ENCODE results near the gene TLX3. TPM values are rescaled to one million over a fixed set of nuclear protein-coding genes. Genes with fewer than 3 reads are reported as not detected.
A peak's percentile ranks its signal among the peaks of the same experiment; 100 is the strongest.

Gene TLX3
- total and polyA plus RNA-seq, 2 of the 4 experiments (the other 2 are of a cell fraction): not detected

DNA sequence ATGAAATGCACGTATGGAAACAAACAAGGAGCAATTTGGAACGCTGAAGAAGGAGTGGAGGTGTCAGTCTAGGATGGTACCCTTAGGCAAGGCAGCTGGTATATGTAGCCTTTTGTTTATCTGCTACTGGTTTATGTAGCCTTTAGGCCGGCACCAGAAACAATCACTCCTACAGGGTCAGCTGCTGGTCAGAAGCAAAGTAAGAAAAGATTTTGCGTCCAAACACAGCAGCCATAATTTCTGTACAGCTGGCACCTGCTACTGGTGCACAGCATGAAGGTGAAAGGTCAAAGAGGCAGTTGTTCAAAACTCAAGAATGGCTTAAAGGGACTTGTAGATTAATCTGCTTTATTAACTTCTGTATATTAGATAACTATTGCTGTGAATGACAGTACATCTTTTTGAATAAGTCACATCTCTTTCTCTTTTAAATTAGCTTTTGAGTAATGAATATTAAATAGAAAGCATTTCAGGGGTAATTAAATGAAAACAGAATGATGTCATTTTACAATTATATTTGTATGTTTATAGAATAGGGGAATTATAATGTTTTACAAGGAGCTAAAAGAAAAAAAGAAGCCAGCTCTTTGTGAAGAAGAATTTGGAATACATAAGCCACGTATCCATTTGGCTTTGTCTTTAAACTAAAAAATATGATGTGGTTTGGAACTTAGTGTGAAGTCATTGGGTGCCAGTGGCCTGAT lies 33.1 kb upstream of the TLX3 start:
- WGBS, 2 experiments (ENCODE audit: extremely low coverage in 2 of 2, insufficient read length in 1 of 2): 80% methylated on average over 1 of the region's 5 CpGs; no CpG with 5 or more reads in 1 of the 2 experiments
- Histone ChIP-seq H3K79me1 (ENCODE audit: low read depth in 1 of 2, low read length in 2 of 2) (no peaks in the 10 kb centered on the region), H4K5ac (ENCODE audit: low read depth, low read length) (no peak overlapping the region), H2AFZ (replicated peaks; ENCODE audit: low read length, poor library complexity) (no peak overlapping the region), H4K20me1 (ENCODE audit: insufficient read depth, low read length) (no peaks in the 10 kb centered on the region), H2BK120ac (ENCODE audit: low read depth, low read length) (peak overlapping the region; percentile 10; the same call in 1 of the 2 replicates), H4K8ac (ENCODE audit: low read depth in 2 of 2, low read length in 2 of 2) (0 out of 4 replicates have a peak overlapping the region, but pooled peaks of 1 of the 2 experiments have one; percentile 53), H3K4me2 (ENCODE audit: low read depth, low read length) (no peak overlapping the region), H3K23ac (ENCODE audit: low read depth, low read length) (no peak overlapping the region), H2BK5ac (ENCODE audit: low read depth, low read length, poor library complexity, severe bottlenecking) (no peak overlapping the region), H3K27me3 (ENCODE audit: control insufficient read depth, insufficient read depth, low read length) (no peaks in the 10 kb centered on the region), H2AK9ac (replicated peaks; ENCODE audit: low read depth, low read length, poor library complexity) (no peak overlapping the region), H3K4me3 (ENCODE audit: insufficient read depth, low read depth, low read length) (no peak overlapping the region), H3K56ac (ENCODE audit: extremely low read depth, insufficient read depth, low read length) (no peak overlapping the region), H3K27ac (ENCODE audit: insufficient read depth, low read length) (no peak overlapping the region), H3K14ac (replicated peaks; ENCODE audit: low read depth, low read length) (no peak overlapping the region), H3K4me1 (ENCODE audit: control insufficient read depth, insufficient read depth, low read length) (peaks cover 12% of the 10 kb centered on the region), H2BK20ac (ENCODE audit: low read depth, low read length) (no peak overlapping the region), H3K9me1 (ENCODE audit: insufficient read depth, low read length) (no peaks in the 10 kb centered on the region), H3K4ac (ENCODE audit: low read depth, low read length) (peak overlapping the region; percentile 13; the same call in 1 of the 2 replicates), H3K18ac (ENCODE audit: low read depth, low read length) (no peak overlapping the region; the same call in 1 of the 2 replicates), H3K36me3 (ENCODE audit: control insufficient read depth, insufficient read depth, low read length) (no peaks in the 10 kb centered on the region), H3K9ac (ENCODE audit: low read depth, low read length) (no peak overlapping the region), H2BK15ac (ENCODE audit: low read depth, low read length) (no peak overlapping the region), H3K9me3 (ENCODE audit: control insufficient read depth, insufficient read depth, low read length) (no peaks in the 10 kb centered on the region), H4K91ac (ENCODE audit: insufficient read depth, low read depth, low read length) (no peak overlapping the region), H2AK5ac (ENCODE audit: low read depth, low read length) (no peak overlapping the region; the same call in 1 of the 2 replicates)
- CTCF ChIA-PET: interaction anchor here (0.7 kb wide), 1 partner anchor 11 kb away, joined by 3 read pairs; no protein-coding TSS in a partner anchor
- ATAC-seq (ENCODE audit: low read depth) (no peak), DNase-seq (no peak)
- TF ChIP-seq, protein P1, sequence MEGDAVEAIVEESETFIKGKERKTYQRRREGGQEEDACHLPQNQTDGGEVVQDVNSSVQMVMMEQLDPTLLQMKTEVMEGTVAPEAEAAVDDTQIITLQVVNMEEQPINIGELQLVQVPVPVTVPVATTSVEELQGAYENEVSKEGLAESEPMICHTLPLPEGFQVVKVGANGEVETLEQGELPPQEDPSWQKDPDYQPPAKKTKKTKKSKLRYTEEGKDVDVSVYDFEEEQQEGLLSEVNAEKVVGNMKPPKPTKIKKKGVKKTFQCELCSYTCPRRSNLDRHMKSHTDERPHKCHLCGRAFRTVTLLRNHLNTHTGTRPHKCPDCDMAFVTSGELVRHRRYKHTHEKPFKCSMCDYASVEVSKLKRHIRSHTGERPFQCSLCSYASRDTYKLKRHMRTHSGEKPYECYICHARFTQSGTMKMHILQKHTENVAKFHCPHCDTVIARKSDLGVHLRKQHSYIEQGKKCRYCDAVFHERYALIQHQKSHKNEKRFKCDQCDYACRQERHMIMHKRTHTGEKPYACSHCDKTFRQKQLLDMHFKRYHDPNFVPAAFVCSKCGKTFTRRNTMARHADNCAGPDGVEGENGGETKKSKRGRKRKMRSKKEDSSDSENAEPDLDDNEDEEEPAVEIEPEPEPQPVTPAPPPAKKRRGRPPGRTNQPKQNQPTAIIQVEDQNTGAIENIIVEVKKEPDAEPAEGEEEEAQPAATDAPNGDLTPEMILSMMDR (conservative IDR thresholded peaks at IDR 0.05; ENCODE audit: low read depth, low read length): no peak
- TF ChIP-seq FOS (IDR thresholded peaks at IDR 0.05; ENCODE audit: low read depth, low read length): no peak
- TF ChIP-seq RCOR1 (IDR thresholded peaks at IDR 0.05; ENCODE audit: insufficient replicate concordance, low read length): no peak
- TF ChIP-seq, protein P2, sequence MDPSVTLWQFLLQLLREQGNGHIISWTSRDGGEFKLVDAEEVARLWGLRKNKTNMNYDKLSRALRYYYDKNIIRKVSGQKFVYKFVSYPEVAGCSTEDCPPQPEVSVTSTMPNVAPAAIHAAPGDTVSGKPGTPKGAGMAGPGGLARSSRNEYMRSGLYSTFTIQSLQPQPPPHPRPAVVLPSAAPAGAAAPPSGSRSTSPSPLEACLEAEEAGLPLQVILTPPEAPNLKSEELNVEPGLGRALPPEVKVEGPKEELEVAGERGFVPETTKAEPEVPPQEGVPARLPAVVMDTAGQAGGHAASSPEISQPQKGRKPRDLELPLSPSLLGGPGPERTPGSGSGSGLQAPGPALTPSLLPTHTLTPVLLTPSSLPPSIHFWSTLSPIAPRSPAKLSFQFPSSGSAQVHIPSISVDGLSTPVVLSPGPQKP (IDR thresholded peaks at IDR 0.05; ENCODE audit: borderline replicate concordance, low read depth, low read length): no peak
- TF ChIP-seq, protein P3, sequence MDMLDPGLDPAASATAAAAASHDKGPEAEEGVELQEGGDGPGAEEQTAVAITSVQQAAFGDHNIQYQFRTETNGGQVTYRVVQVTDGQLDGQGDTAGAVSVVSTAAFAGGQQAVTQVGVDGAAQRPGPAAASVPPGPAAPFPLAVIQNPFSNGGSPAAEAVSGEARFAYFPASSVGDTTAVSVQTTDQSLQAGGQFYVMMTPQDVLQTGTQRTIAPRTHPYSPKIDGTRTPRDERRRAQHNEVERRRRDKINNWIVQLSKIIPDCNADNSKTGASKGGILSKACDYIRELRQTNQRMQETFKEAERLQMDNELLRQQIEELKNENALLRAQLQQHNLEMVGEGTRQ (IDR thresholded peaks at IDR 0.05; ENCODE audit: low read depth, low read length): no peak
- no peak for TF ChIP-seq MXI1 (IDR thresholded peaks at IDR 0.05; ENCODE audit: borderline replicate concordance, low read depth, low read length)
- no peak for TF ChIP-seq RAD21 (IDR thresholded peaks at IDR 0.05; ENCODE audit: low read length)
- dilution Hi-C loops (cut with HindIII; ENCODE audit: low sequenced_read_pairs, unreplicated experiment) (no loop called here), intact Hi-C loops (cut with micrococcal nuclease) (no loop called here), in situ Hi-C loops (cut with MboI; ENCODE audit: low sequenced_read_pairs) (no loop called here)
- POLR2A ChIA-PET (ENCODE audit: unreplicated experiment): no interaction called here
- no TSS peak for BruUV-seq (replicated peaks)
